NCI-H2081 (cell line): Measurements from ENCODE around the gene CD274.
"Not testable (repeated sequence)": the region's sequence is repeated elsewhere in the genome, so short reads cannot be mapped to it uniquely, and the experiment has no call there.

ENCODE experiments used
- DNase-seq, 2 experiments: peaks; one replicate each; lab custom pipeline; 2025; lab: John Stamatoyannopoulos, UW

Gene CD274

DNA sequence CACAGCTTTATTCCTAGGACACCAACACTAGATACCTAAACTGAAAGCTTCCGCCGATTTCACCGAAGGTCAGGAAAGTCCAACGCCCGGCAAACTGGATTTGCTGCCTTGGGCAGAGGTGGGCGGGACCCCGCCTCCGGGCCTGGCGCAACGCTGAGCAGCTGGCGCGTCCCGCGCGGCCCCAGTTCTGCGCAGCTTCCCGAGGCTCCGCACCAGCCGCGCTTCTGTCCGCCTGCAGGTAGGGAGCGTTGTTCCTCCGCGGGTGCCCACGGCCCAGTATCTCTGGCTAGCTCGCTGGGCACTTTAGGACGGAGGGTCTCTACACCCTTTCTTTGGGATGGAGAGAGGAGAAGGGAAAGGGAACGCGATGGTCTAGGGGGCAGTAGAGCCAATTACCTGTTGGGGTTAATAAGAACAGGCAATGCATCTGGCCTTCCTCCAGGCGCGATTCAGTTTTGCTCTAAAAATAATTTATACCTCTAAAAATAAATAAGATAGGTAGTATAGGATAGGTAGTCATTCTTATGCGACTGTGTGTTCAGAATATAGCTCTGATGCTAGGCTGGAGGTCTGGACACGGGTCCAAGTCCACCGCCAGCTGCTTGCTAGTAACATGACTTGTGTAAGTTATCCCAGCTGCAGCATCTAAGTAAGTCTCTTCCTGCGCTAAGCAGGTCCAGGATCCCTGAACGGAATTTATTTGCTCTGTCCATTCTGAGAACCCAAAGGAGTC lies at the start of gene CD274:
Gene CD274, plus strand, starts transcription at position 184 of the 733 bp plus-strand sequence. CDS start 5,572 bp downstream, outside the sequence.
- DNase-seq = peak; percentile 79 to 90

- DNase-seq = no peak
These were observed 48.1 kb upstream of the CD274 start for GRCh38 chr9:5402217-5402616.

- DNase-seq = no peak
These were observed 41.7 kb upstream of the CD274 start for GRCh38 chr9:5408596-5408995.

DNA sequence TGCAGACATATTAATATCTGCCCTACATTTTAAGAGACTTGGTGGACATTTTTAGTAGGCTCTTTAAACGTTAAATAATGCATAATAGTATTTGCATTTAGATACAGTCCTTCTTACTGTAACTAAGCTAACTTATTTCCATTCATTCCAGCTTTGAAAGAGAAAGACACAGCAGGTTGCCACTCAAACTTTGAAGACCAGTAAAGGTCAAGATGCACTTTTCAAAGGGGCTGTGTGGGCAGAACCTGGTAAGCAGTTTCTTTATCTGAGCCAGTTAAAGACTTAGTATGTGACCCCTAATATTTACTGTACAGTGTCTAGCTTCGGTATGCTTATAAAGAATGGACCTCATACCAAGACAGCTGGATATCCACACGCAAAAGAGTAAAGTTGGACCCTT lies 33.4 kb upstream of the CD274 start:
- no peak for DNase-seq

- no peak for DNase-seq
These were observed 31.9 kb upstream of the CD274 start for GRCh38 chr9:5418481-5418880.

DNA sequence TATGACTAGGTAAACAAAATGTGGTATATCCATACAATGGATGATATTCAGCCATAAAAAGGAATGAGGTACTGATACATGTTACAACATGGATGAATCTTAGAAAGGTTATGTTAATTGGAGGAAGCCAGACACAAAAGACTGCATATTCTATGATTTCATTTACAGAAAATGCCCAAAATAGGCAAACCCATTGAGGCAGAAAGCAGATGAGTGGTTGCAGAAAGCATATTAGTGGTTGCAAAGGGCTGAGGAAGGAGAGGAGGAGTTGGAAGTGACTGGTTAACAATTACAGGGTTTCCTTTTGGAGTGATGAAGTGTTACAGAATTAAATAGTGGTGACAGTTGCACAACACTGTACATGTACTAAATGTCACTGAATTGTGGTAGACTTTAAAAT lies 30.4 kb upstream of the CD274 start:
- DNase-seq = no peak

DNA sequence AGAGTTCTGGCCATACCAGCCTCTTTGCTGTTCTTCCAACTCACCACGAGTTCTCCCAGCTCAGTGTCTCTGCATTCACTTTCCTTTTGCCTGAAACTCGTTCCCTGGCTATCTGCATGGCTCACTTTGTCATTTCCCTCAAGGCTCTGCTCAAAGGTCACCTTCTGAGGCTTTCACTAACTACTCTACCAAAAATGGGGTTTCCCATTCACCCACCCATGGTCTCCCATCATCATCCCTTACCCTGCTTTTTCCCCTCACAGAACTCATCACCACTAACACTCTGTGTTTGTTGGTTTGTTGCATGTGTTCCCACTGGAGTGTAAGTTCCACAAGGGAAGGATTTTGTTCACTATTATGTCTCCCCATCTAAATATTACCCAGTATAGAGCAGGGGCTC lies 29.2 kb upstream of the CD274 start:
- DNase-seq = no peak

GRCh38 chr9:5422276-5422675 lies 28.1 kb upstream of the CD274 start:
- DNase-seq = no peak

GRCh38 chr9:5425006-5425628 lies 25.2 kb upstream of the CD274 start:
- peak; percentile 36 to 44 for DNase-seq

GRCh38 chr9:5427005-5427404 lies 23.3 kb upstream of the CD274 start:
- no peak for DNase-seq

- DNase-seq = no peak
These were observed 22.2 kb upstream of the CD274 start for GRCh38 chr9:5428172-5428571.

DNA sequence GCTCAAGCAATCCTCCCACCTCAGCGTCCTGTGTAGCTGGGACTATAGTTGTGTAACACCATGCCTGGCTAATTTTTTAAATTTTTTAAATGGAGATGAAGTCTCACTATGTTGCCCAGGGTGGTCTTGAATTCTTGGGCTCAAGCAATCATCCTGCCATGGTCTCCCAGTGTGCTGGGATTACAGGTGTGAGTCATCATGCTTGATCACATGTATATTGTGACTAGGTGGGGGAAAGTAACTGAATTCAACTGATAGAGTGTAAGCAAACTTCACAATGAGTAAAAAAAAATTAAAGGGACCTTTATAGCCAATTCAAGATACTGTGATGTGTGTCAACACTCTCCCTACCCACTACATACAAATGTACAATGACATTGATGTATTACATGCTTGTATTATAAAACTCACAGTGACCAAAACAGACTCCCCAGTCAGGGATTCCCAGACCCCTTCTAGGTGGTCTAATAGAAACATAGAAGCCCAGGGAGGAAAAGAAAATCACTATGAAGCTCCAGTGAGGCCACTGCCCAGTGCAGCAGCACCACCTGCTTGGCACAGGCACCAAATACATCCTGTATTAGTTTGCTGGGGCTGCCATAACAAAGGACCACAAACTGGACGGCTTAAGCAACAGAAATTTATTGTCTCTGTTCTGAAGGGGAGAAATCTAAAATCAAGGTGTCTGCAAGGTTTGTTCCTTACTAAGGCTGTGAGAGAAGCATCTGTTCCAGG lies 21.4 kb upstream of the CD274 start:
- DNase-seq = no peak

DNA sequence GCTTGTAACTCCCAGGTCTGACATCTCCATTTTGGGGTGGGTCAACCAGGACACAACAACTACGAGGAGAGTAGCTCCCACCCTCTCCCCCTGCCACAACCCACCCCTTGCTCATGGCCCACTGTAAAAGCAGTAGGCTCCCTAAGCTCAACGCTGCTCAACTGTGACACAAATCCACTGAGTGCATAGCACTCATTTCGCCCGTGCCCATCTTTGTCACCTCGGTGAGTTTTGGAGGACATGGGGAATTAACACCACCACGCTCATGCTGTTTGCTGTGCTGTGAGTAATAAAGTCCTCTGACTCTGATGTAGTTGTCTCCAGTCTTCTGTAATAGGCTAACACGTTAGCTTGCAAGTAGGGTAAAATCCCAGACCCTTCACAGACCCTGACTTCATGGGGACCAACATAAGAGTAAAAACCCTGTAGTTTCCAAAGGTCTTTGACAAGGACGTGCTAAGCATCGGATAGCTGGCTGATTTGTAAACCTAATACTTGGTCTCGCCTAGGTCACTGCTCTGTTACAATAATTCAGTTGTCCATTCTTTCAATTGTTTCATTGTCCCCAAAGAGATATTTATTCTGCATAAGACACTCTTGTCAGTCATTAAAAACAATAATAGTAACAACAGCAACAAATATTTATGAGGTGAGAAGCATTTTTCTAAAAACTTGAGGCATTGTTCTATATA lies 20.3 kb upstream of the CD274 start:
- DNase-seq = no peak

DNA sequence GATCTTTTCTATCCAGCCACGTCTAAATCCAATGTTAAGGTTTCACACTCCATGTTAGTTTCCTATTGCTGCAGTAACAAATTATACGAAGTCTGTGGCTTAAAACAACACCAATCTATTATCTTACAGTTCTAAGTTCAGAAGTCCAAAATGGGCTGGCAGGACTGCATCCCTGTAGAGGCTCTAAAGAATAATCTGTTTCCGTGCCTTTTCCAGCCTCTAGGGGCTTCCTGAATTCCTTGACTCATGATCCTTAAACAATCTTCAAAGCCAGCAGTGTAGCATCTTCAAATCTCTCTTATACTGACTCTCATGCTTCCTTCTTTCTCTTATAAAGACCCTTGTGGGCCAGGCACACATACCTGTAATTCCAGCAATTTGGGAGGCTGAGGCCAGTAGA lies 19.4 kb upstream of the CD274 start:
- no peak for DNase-seq

- not testable (repeated sequence) for DNase-seq
These were observed 17.5 kb upstream of the CD274 start for GRCh38 chr9:5432890-5433289.

- not testable (repeated sequence) for DNase-seq
These were observed 17.0 kb upstream of the CD274 start for GRCh38 chr9:5433328-5433727.

- not testable (repeated sequence) for DNase-seq
These were observed 16.2 kb upstream of the CD274 start for GRCh38 chr9:5433841-5434810.

- no peak for DNase-seq
These were observed 14.4 kb upstream of the CD274 start for GRCh38 chr9:5435912-5436311.

- no peak for DNase-seq
These were observed 13.9 kb upstream of the CD274 start for GRCh38 chr9:5436441-5436840.

- DNase-seq = peak; percentile 97
These were observed 12.8 kb upstream of the CD274 start, which contains the start of gene PLGRKT for GRCh38 chr9:5437254-5438216. TSS of gene PLGRKT (minus strand) at chr9:5437925. CDS start at chr9:5431977, 5,948 bp downstream.
